HG03354 (cell line): ENCODE measurements around the gene COL6A2.
"Not testable (repeated sequence)": the region's sequence is repeated elsewhere in the genome, so short reads cannot be mapped to it uniquely, and the experiment has no call there.

Experiments used
- ATAC-seq: cut with Tn5 transposase; IDR thresholded peaks from one replicate; pipeline ENCODE4 v1.9.1; 2021; ENCODE audit warnings: mild to moderate bottlenecking; ENCODE audit not compliant: unreplicated experiment, poor library complexity, severe bottlenecking

Gene COL6A2

GRCh38 chr21:46059711-46060455 lies 38.0 kb upstream of the COL6A2 start:
- ATAC-seq = not testable (repeated sequence)

DNA sequence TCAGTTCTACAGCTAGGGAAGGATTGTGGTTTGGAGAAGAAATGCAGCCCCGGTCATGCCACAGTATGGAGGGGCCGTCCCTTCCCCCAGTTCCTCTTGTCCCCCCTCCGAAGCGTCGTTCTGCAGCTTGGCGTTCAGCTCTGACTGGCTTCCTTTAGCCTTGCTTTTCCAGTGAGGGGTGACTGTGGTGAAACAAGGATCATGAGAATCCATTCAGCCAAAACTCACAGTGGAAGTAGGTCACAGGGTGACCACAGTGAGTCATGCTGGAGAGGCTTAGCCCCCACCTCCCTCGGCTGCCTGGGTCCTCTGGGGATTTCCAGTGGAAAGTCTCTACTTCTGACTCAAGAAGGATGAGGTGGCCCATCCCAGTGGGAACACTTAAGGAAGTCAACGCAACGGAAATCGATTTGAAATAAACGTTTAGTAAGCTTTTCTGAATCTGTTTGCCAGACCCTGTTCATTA lies 37.3 kb upstream of the COL6A2 start:
- ATAC-seq = no peak

DNA sequence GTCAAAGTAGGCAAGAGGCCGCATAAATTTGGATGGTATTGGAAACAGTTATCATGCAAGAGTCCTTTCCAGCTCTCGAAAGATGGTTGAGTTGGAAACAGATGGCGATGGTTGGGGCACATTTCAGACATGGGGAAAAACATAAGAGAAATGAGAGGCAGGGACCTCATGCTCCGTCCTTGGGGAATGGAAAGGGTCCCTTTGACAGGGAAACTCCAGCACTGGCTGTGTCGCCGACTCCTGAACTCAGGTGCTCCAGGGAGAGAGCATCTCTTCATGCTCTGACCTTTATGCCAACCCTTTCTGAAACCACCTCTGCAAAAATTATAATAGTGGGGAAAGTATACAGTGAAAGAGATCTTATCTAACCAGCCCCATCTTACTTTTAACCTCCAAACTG lies 36.8 kb upstream of the COL6A2 start:
- no peak for ATAC-seq

DNA sequence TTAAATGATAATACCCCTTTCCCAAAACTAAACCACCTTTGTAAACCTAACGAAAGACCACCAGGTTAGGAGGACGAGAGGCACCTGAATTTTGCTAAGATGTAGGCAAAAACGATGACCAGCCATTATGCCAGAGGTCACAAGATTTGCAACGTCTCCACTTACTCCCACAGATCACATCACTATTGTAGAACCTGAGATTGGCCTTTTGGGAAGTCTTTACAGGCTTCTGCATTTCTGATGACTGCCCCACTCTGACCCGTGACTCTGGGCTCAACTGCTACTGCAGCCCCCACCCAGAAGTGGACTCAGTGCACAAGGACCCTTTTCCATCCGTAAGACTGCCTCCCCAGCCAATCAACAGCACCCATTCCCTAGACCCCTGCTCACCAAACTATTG lies 36.4 kb upstream of the COL6A2 start:
- no peak for ATAC-seq

DNA sequence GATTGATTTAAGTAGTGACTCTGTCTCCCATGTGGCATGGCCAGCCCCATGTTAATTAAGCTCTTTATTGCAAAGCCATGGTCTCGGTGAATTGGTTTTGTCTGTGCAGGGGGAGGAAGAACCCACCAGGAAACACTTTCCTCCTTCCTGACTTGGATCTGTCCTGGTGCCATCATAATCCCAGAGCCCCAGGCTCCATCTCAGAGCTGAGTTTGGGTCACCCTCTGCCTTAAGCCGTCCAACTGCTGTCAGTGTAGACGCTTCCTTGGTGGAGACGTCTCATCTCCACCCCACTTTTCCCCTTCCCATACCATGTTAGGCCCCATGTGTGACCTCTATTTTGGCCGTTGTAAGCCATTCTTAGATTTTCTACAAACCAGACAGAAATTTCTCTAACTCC lies 36.0 kb upstream of the COL6A2 start:
- no peak for ATAC-seq

DNA sequence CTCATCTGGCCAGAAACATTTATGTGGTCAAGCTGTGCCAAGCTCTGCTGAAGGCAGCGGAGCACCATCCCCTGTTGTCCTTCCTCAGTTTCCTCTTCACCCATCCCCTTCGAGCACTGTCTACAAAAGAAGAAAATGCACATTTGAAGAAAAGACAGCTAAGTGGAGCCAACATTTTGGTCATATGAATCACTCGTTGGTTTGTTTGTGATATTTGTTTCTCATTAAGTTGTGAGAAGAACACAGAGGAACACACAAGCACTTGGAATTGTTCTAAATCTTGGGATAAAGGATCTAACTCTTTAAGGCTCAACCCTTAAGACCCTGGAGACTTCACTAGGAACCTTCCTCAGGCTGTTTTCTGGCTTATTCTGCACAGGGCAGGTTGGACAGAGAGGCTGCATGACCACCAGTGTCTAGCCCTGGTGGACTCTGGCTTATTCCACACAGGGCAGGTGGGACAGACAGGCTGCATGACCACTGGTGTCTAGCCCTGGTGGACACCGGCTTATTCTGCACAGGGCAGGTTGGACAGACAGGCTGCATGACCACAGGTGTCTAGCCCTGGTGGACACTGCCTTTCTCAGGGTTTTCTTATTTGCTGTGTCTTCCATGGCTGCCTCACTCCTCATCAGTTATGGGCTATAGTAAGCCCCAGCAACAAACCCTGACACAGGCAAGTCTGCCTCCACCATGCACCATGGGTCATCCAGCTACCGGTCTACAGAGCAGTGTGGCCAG lies 35.3 kb upstream of the COL6A2 start:
- no peak for ATAC-seq

GRCh38 chr21:46063227-46063626 lies 34.7 kb upstream of the COL6A2 start:
- ATAC-seq = no peak

DNA sequence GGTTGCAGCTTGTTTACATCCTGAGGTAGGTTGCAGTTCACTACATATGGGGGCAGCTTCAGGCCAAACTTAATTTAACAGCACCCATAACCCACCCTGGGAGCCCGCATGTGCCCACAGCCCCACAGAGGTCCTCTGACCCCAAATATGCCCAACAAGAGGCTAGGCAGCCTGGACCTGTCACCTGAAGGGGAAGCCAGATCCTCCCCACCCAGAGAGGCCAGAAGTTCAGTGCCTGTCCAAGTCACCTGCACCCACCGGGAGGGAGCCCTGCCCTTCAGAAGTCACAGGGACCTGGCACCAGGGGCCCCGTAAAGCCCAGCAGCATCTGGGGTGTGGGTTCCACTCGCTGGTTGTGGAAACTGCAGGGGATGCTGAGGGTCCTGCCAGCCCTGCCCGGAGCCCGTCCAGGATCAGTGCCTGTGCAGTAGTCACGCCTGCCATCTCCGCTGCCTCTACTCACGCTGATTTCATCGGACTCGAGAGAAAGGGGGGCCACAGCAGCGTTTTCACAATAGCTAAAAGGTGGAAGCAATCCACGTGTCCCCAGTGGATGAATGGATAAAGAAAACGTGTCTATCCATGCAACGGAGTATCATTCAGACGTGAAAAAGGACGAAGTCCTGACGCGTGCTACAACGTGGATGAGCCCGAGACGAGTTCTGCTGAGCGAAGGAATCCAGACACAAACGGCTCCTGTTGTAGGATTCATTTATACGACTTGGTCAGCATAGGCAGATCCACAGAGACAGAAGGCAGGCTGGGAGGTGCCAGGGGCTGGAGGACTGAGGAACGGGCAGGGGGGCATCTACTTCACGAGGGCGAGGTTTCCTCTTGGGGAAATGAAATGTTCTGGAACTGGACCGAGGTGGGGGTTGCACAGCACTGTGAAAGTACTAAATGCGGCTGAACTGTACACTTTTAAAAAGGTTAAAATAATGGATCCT lies 33.9 kb upstream of the COL6A2 start:
- no peak for ATAC-seq

GRCh38 chr21:46064870-46065214 lies 33.1 kb upstream of the COL6A2 start:
- no peak for ATAC-seq

DNA sequence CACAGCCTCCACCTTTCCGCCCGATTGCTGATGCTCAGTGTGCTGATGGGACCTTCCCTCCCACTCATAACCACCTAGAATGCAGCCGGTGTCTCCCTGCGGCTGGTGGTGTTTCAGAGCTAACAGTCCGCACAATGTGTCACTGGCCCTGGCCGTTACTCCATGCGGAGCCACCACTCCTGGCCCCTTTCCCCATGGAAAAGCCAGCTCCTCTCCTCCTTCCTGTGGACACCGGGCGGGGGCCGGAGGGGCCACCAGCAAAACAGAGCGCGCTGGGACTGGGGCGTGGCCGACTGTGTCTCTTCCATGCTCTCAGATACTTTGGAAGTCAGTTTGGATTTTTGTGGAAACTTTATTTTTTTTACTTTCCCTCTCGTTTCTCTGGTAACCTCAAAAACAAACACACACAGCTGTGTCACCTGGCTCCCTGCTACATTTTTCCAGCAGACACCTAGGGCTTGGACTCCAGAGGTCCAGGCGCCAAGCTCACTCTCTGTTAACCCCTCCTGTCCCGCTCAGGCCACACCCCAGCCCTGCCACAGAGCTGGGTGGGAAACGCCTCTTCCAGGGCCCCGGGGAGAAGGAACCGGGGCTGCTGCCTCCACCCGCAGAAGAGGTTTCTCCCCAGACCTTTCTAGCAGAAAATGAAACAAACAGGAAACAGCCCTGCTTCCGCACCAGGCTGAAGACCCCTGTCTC lies 32.5 kb upstream of the COL6A2 start:
- no peak for ATAC-seq

DNA sequence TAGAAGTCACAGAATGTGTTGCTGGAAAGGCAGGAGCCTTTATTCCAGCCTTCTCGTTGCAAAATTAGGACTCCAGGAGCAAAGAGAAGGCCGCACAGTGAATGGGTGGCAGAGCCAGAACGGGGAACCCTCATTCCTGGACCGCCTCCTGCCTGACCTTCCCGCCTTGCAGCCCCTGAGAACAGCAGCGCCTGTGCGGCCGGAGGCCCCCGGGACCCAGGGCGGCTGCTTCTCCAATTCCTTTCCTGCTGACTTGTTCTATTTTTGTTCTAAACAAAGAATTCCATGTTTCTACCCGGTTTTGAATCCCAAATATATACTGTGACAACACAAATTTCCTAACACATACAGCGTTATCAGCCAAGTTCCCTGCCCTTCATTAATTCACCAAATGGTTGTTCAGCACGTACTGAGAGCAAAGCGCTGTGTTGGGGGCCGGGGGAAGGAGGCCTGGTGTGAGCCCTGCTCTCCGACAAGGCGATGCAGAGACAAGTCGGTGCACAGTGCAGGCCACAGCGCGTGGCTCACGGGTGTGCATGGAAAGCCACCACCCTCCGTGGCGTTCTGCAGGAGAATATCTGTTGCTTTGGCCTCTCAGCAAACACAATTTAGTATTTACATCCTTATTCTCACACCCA lies 31.9 kb upstream of the COL6A2 start:
- no peak for ATAC-seq

DNA sequence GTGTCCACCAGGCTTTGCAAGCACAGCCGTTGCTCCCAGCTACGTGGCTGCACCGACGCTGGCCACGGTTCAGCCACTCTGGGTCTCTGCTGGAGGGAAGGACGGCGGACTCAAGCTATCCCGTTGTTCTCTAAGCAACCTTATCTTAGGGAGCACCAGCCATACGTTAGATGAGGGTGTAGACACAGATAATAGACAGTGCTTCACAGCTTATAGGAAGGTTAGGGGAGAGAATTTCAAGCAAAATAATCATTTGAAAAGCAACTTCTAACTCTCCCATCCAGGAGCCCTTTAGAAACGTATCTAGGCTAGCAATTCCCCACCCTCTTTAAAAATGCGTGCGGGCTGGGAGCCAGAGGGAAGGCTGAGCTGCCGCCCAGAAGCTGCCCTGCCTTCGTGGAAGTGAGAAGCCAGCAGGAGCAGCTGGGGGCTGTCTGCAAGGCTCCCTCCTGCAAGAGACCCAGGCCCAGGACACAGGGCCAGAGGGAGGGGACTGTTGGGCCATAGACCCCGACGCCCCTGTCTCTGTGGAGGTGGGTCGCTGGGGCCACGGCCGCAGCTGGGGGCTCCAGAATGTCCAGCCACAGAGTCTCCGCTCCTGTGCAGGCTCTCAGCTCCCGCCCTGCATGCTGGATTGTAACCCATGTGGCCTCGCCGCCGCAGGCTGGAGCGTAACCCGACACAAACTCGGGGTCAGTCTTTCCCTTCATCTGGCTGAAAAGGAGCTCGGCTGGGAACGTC lies 31.2 kb upstream of the COL6A2 start:
- no peak for ATAC-seq

- ATAC-seq = no peak
Measured at GRCh38 chr21:46067505-46068201, 30.3 kb upstream of the COL6A2 start.

GRCh38 chr21:46068516-46069079 lies 29.3 kb upstream of the COL6A2 start:
- no peak for ATAC-seq

- no peak for ATAC-seq
Measured at GRCh38 chr21:46069166-46069565, 28.7 kb upstream of the COL6A2 start.

DNA sequence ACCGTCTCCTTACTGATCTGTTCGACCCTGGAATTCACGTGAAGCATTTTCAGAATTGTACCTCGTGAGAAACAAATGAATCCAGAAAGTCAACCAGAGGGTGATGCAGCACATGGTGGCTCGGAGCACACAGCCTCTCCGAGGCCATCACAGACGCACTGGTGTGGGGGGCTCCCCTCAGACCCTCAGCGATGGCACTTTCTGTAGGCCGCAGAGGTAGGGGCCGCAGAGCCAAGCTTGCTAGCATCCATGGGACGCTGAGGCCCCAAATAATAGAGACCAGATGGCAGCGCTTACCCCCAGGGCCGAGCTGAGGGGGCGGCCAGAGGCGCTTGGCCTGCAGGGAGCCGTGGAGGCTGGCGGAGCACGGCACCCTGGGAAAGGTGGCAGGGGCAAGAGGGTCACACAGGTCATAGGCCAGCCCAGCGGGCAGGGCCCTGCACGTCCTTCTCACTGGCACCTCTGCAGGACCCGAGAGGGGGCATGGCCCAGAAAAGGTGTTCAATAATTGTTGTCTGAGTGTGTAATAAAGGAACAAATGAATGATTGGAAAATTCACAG lies 28.1 kb upstream of the COL6A2 start:
- no peak for ATAC-seq

GRCh38 chr21:46071082-46071481 lies 26.8 kb upstream of the COL6A2 start:
- ATAC-seq = no peak
